ENCODE data around the gene NHLRC4.

GRCh38 chr16:537415-538335 lies 29.1 kb upstream of the NHLRC4 start:
- TF ChIP-seq ATF4 (CRISPR knock-in tag; IDR thresholded peaks at IDR 0.05): no peak
- no peak for TF ChIP-seq PCBP2 (optimal IDR thresholded peaks at IDR 0.05; ENCODE audit: low read depth, low read length, poor library complexity, severe bottlenecking)
- no peak for TF ChIP-seq ZNF7 (CRISPR knock-in tag; IDR thresholded peaks at IDR 0.05)
- TF ChIP-seq, protein P1, sequence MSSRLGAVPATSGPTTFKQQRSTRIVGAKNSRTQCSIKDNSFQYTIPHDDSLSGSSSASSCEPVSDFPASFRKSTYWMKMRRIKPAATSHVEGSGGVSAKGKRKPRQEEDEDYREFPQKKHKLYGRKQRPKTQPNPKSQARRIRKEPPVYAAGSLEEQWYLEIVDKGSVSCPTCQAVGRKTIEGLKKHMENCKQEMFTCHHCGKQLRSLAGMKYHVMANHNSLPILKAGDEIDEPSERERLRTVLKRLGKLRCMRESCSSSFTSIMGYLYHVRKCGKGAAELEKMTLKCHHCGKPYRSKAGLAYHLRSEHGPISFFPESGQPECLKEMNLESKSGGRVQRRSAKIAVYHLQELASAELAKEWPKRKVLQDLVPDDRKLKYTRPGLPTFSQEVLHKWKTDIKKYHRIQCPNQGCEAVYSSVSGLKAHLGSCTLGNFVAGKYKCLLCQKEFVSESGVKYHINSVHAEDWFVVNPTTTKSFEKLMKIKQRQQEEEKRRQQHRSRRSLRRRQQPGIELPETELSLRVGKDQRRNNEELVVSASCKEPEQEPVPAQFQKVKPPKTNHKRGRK (CRISPR knock-in tag; IDR thresholded peaks at IDR 0.05): no peak
- TF ChIP-seq ZBTB33 (CRISPR knock-in tag; IDR thresholded peaks at IDR 0.05): peak; percentile 61; the same call in 1 of the 2 replicates
